ENCODE results near the gene DAP.
"Not testable (repeated sequence)": the region's sequence is repeated elsewhere in the genome, so short reads cannot be mapped to it uniquely, and the experiment has no call there.

Gene DAP

DNA sequence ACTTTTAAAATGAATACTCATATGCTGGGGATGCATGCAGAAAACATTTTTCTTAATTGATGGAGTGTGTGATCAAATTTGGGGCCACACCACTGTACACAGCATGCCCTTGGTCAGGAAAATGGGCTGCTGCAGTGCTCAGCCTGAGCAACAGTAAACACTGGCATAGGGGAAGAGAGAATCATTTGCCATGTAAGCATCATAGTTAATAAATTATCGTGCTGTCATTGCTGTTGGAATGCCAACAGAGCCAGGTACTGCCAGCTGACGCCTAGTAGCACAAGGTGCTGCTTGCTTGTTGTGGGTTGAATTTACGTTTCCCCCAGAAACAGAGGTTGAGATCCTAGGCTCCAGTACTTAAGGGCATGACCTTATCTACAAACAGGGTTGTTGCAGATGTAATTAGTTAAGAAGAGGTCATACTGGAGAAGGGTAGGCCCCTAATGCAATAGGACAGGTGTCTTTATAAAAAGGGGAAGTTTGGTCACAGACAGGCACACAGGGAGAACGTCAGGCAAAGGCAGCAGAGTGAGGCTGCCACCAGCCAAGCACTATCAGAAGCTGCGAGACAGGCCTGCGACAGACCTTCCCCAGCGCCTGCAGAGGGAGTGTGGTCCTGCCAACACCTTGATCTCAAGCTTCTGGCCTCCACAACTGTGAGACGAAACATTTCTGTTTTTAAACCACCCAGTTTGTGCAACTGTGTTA, 25.3 kb downstream of the DAP start:
- in situ Hi-C loops (cut with MboI; ENCODE audit: low sequenced_read_pairs): no loop called here

DNA sequence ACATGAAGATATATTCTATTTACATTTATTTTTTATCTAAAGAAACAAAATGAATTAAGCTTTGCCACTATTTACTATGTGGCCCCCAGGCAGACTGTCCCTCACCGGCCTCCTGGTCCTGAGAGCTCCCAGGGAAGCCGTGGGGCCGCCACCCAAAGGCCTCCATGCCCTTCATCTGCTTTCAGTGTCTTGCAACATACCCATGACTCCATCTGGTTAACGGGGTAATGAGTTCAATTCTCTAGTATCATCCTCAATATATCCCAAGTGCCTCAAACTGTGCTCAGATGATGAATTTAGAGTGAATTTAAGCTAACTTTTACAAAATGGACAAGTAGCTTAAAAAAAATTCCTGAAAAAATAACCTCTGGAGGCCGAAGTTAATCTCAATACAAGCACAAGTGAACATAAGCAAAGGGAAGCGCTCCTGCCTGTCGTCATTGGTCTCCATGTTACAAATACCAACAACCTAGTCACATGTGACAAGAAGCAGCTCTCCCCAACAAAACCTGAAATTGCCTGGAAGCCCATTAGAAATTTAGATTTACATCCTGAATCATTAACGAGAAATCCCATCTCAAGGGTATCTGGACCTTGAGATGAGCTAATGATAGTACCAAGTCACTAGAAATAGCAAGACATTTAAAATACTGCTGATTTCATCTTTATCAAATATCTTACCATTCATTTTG, 26.1 kb downstream of the DAP start:
- in situ Hi-C loops (cut with MboI; ENCODE audit: low sequenced_read_pairs): no loop called here

DNA sequence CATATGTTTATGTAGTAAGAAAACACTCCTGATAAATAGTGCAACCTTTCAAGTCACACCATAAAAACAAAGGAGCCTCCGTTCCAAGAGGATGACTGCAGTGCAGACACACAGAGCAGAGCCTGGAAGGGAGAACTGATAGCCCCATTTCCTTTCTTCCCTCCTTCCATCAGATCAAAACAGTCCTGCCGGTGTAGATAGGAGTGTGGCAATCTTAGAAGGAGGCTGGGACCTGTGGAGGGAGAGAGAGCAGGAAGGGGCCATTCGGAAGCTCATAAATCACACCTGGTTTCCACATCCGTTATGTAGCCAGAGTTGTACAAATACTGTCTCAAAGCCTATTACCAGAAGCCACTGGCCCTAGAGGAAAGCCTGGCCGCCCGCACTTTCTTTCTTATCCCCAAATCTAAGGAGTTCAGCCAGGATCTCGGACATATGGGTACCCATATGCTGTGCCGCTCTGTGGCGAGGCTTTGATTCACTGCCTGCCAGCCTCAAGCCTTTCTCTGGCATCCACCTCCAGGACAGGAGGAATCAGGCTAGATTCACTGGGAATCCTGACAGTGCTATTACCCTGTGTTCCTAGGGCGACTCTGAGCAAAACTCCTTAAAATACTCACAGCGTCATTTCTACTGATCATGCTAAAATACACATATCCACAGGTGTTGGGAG, 26.9 kb downstream of the DAP start:
- in situ Hi-C loops (cut with MboI; ENCODE audit: low sequenced_read_pairs): no loop called here

DNA sequence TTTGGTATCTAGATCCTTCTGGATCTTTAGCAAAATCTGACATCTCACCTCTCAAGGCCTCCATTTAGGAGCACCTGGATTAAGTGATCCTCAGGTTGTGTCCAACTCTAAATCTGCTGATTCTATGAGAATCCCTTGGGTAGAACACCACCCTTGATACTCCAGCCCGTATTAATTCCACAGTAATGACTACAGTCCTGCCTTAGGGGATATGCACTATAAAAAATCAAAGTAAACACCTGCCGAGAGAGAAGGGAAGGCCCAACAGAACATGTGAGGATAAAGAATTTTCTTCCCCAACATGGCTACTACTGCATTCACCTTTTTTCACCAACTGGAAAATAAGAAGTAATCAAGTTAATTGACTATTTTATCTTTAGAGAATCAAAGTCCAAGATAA, 27.6 kb downstream of the DAP start:
- in situ Hi-C loops (cut with MboI; ENCODE audit: low sequenced_read_pairs): no loop called here

DNA sequence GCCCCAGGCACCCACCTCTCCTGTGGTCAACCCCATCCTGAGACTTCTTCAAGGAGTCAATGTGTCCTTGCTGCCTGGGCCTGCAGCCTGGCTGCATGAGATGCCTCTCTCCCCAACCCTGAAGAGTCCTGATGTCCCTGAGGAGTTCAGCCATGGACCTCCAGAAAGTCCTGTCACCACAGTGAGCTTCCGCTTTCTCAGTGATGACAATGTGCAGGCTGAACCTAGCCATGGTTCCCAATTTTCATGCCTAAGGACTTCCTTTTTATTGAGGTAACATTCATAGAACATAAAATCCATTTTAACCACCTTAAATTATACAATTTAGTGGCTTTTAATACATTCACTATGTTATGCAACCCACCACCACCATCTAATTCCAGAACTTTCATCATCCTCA, 29.1 kb downstream of the DAP start:
- in situ Hi-C loops (cut with MboI; ENCODE audit: low sequenced_read_pairs): no loop called here

DNA sequence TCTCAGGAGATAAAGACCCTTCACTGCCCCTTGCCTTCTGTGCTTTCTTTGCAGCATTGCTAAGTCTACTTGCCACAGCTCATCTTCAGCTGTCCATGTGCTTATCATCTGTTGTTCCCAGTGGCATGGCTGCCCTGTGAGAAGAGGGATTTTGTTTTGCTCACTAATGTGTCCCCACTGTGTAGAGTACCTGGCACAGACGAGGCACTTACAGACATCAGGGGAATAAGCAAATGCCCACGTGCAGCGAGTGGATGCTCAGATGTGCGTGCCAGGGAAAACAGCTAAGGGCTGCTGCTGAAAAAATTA, 31.0 kb downstream of the DAP start:
- in situ Hi-C loops (cut with MboI; ENCODE audit: low sequenced_read_pairs): no loop called here

DNA sequence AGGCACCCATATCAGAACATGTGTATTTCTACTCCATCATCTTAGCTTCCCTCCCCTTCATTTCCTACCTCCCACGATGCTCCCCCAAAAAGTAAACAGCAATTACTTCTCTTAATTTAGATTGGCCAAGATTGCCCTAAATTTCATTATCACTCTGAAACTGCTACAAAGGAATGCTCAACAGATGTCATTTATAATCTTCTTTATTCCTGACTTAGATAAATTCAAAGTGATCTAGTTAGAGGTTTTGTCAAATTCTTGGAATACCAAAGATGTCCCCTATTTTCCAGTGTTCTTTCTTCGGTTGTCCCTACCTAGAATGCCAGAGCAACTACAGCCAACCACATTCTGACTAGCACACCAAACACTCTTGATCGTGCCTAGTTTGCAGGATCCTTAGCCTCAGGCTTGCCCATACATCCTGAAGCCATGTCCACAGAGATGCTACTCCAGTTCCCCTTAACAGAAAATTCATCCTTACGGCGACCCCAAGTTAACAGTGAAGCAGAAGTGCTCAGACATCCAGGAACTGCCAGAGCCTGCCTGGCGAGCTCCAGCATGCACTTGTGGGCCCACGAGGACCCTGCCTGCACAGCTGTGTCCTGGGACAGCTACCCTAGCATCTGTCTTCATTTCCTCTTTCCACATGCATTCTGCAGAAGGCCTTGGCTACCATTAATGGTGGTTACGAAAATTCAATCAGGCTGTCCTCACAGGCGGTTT, 31.6 kb downstream of the DAP start:
- in situ Hi-C loops (cut with MboI; ENCODE audit: low sequenced_read_pairs): no loop called here

DNA sequence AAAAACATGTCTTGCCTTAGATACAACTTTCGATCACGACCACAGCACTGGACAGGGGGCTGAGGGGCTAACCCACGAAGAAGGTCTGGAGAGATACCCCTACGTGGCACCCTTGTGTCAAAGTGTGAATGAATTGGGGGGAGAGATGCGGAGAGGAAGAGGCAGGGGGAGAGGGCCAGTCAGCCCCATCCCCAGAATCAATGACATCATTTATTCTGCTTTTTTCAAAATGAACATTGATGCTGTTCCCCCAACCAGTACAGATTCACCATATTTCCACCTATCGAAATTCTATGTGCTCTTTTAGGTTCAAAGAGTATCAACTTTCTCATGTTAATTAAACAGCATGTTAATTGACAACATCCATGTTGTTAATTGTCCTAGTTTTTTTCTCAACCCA, 32.4 kb downstream of the DAP start:
- in situ Hi-C loops (cut with MboI; ENCODE audit: low sequenced_read_pairs): no loop called here

DNA sequence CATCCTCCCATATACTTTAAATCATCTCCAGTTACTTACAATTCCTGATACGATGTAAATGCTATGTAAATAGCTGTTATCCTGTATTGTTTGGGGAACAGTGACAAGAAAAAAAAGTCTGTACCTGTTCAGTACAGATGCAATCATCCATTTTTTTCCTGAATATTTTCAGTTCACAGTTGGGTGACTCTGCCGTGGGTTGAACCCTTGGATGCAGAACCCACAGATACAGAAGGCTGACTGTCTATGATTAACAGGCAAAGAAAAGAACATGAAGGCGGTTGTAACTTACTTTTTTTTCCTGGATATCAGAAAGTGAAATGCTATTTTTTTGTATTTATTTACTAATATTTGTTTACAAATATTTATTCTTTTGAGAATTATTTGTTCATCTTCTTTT, 33.2 kb downstream of the DAP start:
- in situ Hi-C loops (cut with MboI; ENCODE audit: low sequenced_read_pairs): no loop called here

DNA sequence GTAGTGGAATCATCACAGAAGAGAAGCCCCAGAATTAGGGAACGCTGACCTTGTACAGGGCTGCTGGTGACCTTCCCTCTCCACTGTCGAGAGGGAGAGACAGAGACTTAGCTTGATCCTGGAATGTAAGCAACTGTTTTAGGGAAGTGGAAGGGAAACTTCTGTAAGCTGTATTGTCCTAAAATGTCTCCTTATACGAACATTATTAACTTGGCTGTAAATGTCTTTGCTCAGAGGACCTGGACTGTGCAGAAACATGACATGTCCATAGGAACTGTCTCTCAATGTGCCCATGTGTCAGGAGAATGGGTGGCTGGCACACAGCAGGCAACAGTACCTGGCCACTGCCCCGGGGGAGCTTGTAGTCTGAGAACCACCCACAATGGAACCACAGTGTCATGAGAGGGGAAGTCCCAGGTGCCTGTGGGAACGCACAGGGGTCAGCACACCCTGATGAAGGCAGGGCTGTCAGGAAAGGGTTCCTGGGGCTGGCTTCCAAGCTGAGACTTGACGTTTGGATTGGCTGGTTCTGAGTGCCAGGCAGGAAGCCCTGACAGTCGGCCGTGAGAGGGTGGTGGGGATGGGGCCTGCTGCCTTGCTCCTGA, 34.0 kb downstream of the DAP start:
- in situ Hi-C loops (cut with MboI; ENCODE audit: low sequenced_read_pairs): no loop called here

DNA sequence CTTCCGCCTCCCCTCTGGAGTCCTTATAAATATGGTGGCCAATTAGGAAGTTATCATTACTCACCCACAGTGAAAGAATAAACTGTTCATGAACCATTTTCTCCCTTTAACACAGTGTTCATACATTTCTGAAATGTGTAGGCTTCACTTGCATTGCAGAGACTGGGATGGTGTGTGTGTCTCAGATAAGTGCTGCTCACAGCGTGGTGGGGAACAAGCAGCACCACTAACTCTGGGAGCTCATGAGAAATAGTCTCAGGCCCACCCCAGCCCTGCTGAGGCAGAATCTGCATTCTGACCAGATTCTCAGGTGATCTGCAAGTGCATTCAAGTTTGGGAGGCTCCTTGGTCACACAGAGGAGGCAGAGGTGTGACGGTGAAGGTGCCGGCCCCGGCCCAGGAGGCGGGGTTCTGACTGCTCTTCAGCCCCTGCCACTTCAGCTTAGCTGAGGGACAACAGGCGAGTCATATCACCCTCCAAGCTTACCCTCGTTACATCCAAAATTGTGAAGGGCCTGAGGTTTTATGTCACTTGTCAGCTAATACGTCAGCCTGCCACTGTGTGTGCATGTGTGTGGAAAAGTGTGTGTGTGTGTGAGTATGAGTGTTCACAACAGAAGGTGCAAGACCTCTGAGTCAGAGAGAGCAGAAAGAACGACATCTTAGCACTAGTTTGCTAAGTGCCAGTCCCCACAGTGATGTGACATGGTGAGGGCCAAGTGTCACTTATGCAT, 34.7 kb downstream of the DAP start:
- in situ Hi-C loops (cut with MboI; ENCODE audit: low sequenced_read_pairs): no loop called here

DNA sequence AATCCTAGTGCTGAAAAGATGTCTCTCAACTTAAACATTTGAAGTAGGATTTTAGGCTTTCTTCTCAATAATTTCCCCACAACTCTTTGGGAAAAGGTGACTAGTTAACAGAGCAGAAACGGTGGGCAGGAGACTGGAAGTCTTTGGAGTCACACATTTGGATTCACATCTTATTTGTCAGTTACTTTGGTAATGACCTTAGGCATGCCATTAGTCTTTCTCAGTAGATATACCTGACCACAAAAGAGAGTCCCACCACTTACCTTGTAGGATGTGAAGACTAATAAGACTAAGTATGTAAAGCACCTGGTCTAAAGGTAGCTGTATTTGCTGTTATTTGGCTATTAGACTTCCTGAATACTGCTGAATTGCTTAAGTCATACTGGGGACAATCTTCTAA, 35.4 kb downstream of the DAP start:
- in situ Hi-C loops (cut with MboI; ENCODE audit: low sequenced_read_pairs): no loop called here

DNA sequence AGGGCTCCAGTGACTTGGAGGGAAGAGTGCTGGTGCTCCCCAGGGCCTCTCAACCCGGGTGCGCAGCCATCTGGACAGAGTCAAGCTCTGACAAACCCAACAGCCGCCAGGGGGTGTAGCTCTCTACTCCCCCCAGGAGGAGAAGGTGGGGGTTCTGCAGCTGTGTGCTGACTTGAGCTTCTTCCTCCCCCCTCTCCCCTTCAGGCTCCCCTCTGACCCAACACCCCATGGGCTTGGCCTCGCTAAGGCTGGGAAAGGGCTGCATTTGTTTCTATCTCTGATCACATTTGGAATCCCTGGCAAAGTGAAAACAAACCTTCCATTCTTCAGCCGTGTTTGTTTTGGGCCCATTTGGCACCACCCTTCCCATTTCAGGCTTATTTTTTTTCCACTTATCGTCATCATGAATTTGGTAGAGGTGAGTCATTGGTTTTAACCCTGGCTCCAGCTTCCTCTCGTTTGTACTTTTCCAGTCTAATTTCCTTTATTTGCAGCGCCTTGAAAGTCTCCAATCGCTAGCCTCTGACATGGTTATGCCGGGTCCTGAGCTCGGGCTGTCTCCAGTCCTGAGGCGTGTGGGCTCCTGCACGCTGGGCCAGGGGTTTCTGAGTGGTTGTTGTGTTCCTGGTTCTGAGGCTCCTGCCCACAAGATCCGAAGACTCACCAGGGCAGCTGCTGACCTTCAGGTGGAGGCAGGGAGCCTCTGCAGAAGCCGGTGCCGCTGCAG, 36.1 kb downstream of the DAP start:
- in situ Hi-C loops (cut with MboI; ENCODE audit: low sequenced_read_pairs): no loop called here

DNA sequence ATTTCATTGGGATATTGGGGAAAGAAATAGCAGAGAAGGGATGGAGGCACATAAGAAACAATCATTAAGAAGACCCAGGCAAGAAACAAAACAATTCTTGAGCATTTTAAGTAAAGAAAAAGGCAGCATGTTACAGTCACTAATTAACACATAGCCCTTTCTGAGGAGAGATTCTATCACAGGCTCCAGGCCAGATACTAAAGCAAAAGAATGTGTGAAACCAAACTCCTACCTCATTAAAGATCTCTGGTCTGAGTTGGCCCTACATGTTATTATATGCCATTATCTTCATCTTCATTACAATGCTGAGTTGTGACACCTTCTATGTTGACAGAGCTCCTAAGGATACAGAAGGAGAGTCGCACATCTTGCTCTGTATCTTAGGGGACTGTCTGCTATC, 37.5 kb downstream of the DAP start:
- in situ Hi-C loops (cut with MboI; ENCODE audit: low sequenced_read_pairs): no loop called here

DNA sequence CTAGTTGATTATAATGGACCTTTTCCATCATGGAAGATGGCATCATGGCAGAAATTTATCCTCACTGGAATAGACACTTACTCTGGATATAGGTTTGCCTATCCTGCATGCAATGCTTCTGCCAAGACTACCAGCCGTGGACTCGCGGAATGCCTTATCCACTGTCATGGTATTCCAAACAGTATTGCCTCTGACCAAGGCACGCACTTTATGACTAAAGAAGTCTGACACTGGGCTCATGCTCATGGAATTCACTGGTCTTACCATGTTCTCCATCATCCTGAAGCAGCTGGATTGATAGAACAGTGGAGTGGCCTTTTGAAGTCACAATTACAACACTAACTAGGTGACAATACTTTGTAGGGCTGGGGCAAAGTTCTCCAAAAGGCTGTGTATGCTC, 40.3 kb downstream of the DAP start:
- in situ Hi-C loops (cut with MboI; ENCODE audit: low sequenced_read_pairs): not testable (repeated sequence)

DNA sequence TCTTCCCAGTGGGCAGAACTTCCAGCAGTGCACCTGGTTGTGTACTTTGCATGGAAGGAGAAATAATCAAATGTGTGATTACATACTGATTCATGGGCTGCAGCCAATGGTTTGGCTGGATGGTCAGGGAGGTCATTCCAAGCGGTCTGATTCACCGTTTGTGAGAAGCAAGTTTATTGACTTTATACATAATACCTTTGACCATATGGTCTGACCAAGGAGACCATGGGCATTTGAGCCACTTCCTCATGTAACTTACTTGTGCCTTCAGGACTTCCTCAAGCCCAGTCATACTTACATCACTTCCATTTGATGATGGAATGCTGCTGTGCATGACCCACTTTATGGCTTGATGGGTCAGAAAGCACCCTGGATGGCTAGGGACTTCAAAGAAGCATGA, 41.1 kb downstream of the DAP start:
- in situ Hi-C loops (cut with MboI; ENCODE audit: low sequenced_read_pairs): no loop called here

DNA sequence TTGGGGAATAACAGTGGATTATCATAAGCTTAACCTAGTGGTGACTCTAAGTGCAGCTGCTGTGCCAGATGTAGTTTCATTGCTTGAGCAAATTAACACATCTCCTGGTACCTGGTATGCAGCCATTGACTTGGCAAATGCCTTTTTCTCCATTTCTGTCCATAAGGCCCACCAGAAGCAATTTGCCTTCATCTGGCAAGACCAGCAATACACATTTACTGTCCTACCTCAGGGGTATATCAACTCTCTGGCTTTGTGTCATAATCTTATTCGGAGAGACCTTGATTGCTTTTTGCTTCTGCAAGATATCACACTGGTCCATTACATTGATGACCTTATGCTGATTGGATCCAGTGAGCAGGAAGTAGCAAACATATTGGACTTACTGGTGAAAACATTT, 42.4 kb downstream of the DAP start:
- in situ Hi-C loops (cut with MboI; ENCODE audit: low sequenced_read_pairs): not testable (repeated sequence)

DNA sequence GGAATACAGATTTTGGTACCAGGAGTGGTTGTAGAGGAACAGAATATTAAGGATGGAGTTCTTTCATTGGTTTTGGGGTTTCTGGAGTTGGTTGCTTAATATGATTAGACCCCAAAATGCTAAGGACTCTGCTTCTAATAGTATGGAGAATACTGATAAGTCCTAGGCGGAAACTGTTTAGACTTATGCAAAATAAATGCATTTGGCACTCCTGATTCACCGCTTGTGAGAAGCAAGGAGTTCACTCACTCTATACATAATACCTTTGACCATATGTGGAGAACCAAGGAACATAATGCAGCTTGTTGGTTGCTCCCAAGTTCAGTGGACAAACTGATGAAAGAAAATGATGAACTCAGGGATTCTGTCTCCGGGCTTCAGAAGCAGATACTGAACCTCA, 44.2 kb downstream of the DAP start:
- in situ Hi-C loops (cut with MboI; ENCODE audit: low sequenced_read_pairs): not testable (repeated sequence)

DNA sequence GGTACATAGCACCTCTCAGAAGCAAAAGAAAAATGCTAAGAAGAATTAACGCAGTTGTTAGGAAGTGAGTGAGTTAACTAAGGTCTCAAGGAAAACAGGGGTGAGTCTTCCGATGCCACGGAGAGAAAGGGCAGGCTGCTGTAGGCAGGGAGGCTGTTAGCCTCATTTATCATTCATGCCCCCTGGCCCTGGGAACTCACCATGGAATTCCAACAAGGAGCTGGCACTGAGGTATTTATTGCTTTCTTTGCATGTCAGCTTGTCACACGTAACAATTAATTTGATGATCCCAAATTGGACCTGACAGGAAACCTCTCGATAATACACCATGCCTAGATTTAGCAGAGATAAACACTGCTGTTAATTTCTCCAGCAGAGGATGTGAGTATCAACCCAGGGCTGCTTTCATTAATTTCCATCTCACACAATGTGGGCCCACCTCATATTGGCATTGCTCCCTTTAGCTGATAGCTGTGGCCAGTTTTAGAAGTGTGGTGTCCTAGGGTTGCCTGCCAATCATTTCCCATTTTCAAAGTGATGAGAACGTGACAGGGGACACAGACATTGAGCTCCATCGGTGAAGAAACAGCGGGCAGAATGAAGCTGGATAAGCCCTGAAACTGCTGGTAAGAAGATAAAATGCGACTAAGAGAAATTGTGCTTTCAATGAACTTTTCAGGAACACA, 45.3 kb downstream of the DAP start:
- in situ Hi-C loops (cut with MboI; ENCODE audit: low sequenced_read_pairs): no loop called here

Data from HL-60/S4 (cell line).